ENCODE measurements around the gene CARMIL3. TPM values are rescaled to one million over a fixed set of nuclear protein-coding genes. Genes with fewer than 3 reads are reported as not detected.

The CARMIL3 gene
- total RNA-seq, 1 experiment from 2014 or later = 1.00 TPM

- peak; percentile 69 to 84 for DNase-seq
- Histone ChIP-seq H3K27me3 (replicated peaks; ENCODE audit: control insufficient read depth, insufficient read depth, low read length) (no peaks in the 10 kb centered on the region), H3K36me3 (ENCODE audit: control insufficient read depth, insufficient read depth, low read length) (peaks cover 3% of the 10 kb centered on the region), H3K4me3 (ENCODE audit: low read depth, low read length) (peak overlapping the region; percentile 60), H3K4me1 (peaks cover 21% of the 10 kb centered on the region), H3K9me3 (no peaks in the 10 kb centered on the region)
- peaks cover 64% of the 10 kb centered on the region for H3K36me3 Mint-ChIP-seq (ENCODE audit: insufficient read depth, unreplicated experiment)
- no TSS peak for BruUV-seq (replicated peaks)
- H3K4me1 Mint-ChIP-seq (ENCODE audit: low read depth, unreplicated experiment) = peaks cover 24% of the 10 kb centered on the region
- H3K9me3 Mint-ChIP-seq (ENCODE audit: unreplicated experiment) = no peaks in the 10 kb centered on the region
- ChIA-PET POLR2A (interaction anchor here (1.0 to 3.2 kb wide), 5 partner anchors 13 to 37 kb away, joined by 4 to 72 read pairs (median 13); partner anchors contain the start of genes DCAF11 and NRL), CTCF (interaction anchor here (1.1 to 6.4 kb wide), 4 partner anchors 14 to 52 kb away, joined by 5 to 129 read pairs (median 50); partner anchors contain the start of genes DCAF11, NRL and RNF31)
- no peaks in the 10 kb centered on the region for H3K27me3 Mint-ChIP-seq (ENCODE audit: insufficient read depth, unreplicated experiment)
- peak overlapping the region; percentile 99 for H3K27ac Mint-ChIP-seq (ENCODE audit: unreplicated experiment)
- intact Hi-C loops (cut with micrococcal nuclease; ENCODE audit: unreplicated experiment) = no loop called here
- peak overlapping the region; percentile 97 for H3K4me3 Mint-ChIP-seq (ENCODE audit: unreplicated experiment)
- TF ChIP-seq CTCF (IDR thresholded peaks at IDR 0.05; ENCODE audit: insufficient read depth in 1 of 2, low read depth in 1 of 2, low read length in 1 of 2, severe bottlenecking in 1 of 2, unreplicated experiment in 1 of 2) = no peak
Observed at GRCh38 chr14:24095271-24096068, 43.7 kb downstream of the CARMIL3 start.

DNA sequence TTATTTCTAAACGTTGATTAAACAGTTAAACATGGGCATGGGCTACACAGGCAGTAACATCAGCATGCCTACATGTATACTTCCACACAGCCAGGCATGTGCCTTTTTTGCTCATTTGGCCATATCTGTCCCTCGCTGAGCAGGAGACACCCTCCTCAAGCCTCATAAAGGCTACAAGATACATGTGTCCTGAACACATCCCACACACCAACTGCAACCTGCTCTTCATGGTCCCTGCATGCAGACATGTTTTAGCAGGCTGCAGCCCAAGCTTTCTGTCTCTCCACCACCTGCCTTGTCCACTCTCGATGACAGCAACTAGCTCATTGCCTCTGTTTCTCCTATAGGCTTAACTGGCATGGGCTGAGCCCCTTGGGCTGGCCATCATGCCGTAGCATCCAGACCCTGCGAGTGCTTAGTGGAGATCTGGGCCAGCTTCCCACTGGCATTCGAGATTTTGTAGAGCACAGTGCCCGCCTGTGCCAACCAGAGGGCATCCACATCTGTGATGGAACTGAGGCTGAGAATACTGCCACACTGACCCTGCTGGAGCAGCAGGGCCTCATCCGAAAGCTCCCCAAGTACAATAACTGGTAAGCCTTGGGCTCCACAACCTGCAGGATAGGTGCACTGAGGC lies 44.9 kb downstream of the CARMIL3 start:
- TF ChIP-seq CTCF (IDR thresholded peaks at IDR 0.05; ENCODE audit: insufficient read depth in 1 of 2, low read depth in 1 of 2, low read length in 1 of 2, severe bottlenecking in 1 of 2, unreplicated experiment in 1 of 2) = no peak
- intact Hi-C loops (cut with micrococcal nuclease; ENCODE audit: unreplicated experiment) = no loop called here
- ChIA-PET POLR2A (interaction anchor here (0.7 kb wide), 1 partner anchor 17 kb away, joined by 5 read pairs; no protein-coding TSS in a partner anchor), CTCF (interaction anchor here (0.9 kb wide), 1 partner anchor 12 kb away, joined by 5 read pairs; no protein-coding TSS in a partner anchor)
- Histone ChIP-seq H3K4me3 (ENCODE audit: low read depth, low read length) (no peak overlapping the region), H3K4me1 (peaks cover 21% of the 10 kb centered on the region), H3K27me3 (replicated peaks; ENCODE audit: control insufficient read depth, insufficient read depth, low read length) (no peaks in the 10 kb centered on the region), H3K9me3 (no peaks in the 10 kb centered on the region), H3K36me3 (ENCODE audit: control insufficient read depth, insufficient read depth, low read length) (peaks cover 3% of the 10 kb centered on the region)
- peak overlapping the region; percentile 62 for H3K4me3 Mint-ChIP-seq (ENCODE audit: unreplicated experiment)
- no TSS peak for BruUV-seq (replicated peaks)
- peaks cover 68% of the 10 kb centered on the region for H3K36me3 Mint-ChIP-seq (ENCODE audit: insufficient read depth, unreplicated experiment)
- H3K9me3 Mint-ChIP-seq (ENCODE audit: unreplicated experiment) = no peaks in the 10 kb centered on the region
- DNase-seq = no peak
- no peaks in the 10 kb centered on the region for H3K27me3 Mint-ChIP-seq (ENCODE audit: insufficient read depth, unreplicated experiment)
- peak overlapping the region; percentile 30 for H3K27ac Mint-ChIP-seq (ENCODE audit: unreplicated experiment)
- peaks cover 24% of the 10 kb centered on the region for H3K4me1 Mint-ChIP-seq (ENCODE audit: low read depth, unreplicated experiment)

GRCh38 chr14:24098229-24098926 lies 46.6 kb downstream of the CARMIL3 start:
- BruUV-seq (replicated peaks) = no TSS peak
- POLR2A ChIA-PET = no interaction called here

More at GRCh38 chr14:24098229-24098926, 46.6 kb downstream of the CARMIL3 start:
- H3K9me3 ChIP-seq = no peaks in the 10 kb centered on the region
- CTCF ChIA-PET = no interaction called here
- intact Hi-C loops (cut with micrococcal nuclease; ENCODE audit: unreplicated experiment) = no loop called here
- no peaks in the 10 kb centered on the region for H3K27me3 ChIP-seq (replicated peaks; ENCODE audit: control insufficient read depth, insufficient read depth, low read length)
- Mint-ChIP-seq H3K4me1 (ENCODE audit: low read depth, unreplicated experiment) (peaks cover 11% of the 10 kb centered on the region), H3K36me3 (ENCODE audit: insufficient read depth, unreplicated experiment) (peaks cover 74% of the 10 kb centered on the region), H3K27ac (ENCODE audit: unreplicated experiment) (no peak overlapping the region), H3K27me3 (ENCODE audit: insufficient read depth, unreplicated experiment) (no peaks in the 10 kb centered on the region), H3K9me3 (ENCODE audit: unreplicated experiment) (no peaks in the 10 kb centered on the region), H3K4me3 (ENCODE audit: unreplicated experiment) (no peak overlapping the region)
- DNase-seq = no peak
- peaks cover 14% of the 10 kb centered on the region for H3K4me1 ChIP-seq
- H3K4me3 ChIP-seq (ENCODE audit: low read depth, low read length) = no peak overlapping the region
- no peak for TF ChIP-seq CTCF (IDR thresholded peaks at IDR 0.05; ENCODE audit: insufficient read depth in 1 of 2, low read depth in 1 of 2, low read length in 1 of 2, severe bottlenecking in 1 of 2, unreplicated experiment in 1 of 2)
- H3K36me3 ChIP-seq (ENCODE audit: control insufficient read depth, insufficient read depth, low read length) = peaks cover 3% of the 10 kb centered on the region
